Measurements from ENCODE around the gene KRTAP20-3.

GRCh38 chr21:30689822-30690221, 47.2 kb downstream of the KRTAP20-3 start:
- TF ChIP-seq CTCF (IDR thresholded peaks at IDR 0.05 in 8 of 11, conservative IDR thresholded peaks at IDR 0.05 in 3 of 11) (no peak), POLR2A (IDR thresholded peaks at IDR 0.05) (no peak)

Measured in spleen (tissue), 7 donors.